GM19467 (cell line): ENCODE results near the gene GGNBP2.
A peak's percentile ranks its signal among the peaks of the same experiment; 100 is the strongest.
"Not testable (repeated sequence)": the region's sequence is repeated elsewhere in the genome, so short reads cannot be mapped to it uniquely, and the experiment has no call there.

Experiments
- ATAC-seq: cut with Tn5 transposase; IDR thresholded peaks from one replicate; pipeline ENCODE4 v1.9.1; 2021; ENCODE audit warnings: mild to moderate bottlenecking, moderate library complexity; ENCODE audit not compliant: unreplicated experiment

The GGNBP2 gene, protein sequence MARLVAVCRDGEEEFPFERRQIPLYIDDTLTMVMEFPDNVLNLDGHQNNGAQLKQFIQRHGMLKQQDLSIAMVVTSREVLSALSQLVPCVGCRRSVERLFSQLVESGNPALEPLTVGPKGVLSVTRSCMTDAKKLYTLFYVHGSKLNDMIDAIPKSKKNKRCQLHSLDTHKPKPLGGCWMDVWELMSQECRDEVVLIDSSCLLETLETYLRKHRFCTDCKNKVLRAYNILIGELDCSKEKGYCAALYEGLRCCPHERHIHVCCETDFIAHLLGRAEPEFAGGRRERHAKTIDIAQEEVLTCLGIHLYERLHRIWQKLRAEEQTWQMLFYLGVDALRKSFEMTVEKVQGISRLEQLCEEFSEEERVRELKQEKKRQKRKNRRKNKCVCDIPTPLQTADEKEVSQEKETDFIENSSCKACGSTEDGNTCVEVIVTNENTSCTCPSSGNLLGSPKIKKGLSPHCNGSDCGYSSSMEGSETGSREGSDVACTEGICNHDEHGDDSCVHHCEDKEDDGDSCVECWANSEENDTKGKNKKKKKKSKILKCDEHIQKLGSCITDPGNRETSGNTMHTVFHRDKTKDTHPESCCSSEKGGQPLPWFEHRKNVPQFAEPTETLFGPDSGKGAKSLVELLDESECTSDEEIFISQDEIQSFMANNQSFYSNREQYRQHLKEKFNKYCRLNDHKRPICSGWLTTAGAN

DNA sequence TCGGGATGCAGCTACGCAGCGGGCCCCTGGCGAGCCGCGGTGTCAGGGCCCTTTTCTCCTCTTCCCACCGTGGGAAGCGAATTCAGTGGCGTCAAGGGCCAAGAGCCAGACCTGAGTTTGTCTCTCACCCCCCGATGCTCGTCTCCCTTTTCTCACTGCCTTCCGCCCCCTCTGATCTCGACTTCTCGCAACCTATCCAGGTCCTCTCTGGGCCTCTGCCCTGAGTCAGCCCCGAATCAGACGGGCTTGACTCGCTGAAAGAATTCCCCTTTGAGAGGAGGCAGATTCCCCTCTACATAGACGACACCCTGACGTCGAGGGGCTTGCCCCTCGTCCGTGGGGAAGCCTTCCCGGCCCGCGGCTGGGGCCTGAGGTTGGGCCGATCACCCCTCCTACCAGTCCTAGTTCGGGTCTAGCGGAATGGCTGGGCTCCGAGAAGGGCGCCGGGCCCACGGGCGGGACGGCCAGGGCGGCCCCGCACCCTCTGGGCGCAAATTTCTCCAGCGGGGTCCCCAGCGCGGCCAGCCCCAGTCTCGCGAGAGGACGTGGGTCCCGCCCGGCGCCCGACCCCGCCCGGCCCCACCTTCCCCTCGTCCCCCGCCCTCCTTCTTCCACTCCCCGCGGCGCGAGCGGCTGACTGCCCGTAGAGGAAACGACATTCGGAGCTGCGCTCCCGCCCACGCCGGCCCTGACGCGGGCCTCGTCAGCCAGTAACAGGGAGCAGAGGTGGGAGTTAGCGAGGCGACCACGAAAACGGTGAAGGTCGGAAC, at the start of gene GGNBP2:
Gene GGNBP2, plus strand, starts transcription at position 613 of the 770 bp plus-strand sequence. CDS start 806 bp downstream, outside the sequence.
- ATAC-seq: peak; percentile 50

DNA sequence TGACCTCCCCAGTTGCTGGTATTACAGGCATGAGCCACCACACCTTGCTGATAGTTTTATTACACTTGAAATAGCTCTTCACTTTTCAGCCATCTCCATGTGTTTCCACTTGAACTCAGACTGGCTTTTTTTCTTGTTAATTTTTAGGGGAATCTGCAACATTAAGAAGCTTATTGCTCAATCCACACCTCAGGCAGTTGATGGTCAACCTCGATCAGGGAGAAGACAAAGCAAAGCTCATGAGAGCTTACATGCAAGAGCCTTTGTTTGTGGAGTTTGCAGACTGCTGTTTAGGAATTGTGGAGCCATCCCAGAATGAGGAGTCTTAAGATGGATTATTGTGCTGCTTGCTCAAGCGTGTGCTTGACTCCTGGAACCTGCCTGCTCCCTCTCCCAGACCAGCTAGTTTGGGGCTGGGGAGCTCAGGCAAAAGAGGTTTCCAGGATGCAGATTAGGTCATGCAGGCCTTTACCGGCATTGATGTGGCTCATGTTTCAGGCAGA, 49.6 kb upstream of the GGNBP2 start:
- no peak for ATAC-seq

DNA sequence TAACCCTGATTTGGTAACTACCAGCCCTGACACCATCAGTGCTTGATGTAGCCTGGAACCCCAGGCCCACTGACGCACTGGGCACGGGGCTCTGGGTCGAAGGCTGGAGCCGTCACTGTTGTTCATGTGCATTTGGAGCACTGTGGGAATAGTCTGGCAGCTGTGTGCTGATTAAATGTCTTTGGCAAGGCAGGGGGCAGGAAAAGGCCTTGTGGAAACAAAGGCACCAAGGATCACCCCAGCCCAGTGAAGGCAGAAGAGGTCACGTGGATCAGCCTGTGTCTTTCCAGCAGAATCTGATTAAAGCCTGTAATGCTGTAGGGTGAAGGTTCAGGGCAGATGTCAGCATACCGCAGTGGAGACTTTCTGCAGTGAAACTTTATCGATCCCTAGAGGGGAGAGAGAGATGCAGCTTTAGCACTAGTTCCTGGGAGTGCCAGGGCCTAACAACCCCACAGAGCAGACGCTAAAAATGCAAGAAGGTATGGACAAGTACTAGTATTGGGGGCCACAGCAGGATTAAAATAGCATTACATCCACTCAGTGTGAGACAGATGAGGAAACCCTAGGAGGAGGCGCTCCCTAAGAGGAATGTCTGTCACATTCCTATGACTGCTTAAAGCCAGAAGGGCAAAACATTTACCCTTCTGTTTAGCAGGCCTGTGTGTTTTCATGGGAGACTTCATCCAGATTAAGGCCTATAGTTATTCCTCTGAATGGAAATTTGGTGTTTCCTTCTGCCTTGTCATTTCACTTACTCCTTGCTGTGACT, 48.5 kb upstream of the GGNBP2 start:
- ATAC-seq: no peak

DNA sequence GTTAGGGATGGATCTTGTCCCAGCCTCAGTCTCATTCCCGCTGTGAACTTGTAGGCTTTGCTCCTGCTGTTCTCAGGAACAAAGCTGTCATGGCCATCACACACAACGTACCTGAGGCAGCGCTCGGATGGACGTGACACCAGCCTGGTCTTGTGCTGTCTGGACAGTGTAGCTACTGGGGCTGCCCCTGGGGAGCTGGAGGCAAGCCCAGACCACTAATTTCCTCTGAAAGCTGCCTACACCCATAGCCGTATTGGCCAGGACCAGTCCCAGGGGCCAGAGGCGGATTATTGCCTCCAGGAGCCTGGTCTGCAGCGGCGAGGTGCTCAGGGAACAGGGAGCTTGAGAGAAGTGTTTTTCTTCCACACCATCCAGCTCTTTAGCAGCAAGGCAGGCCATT, 46.6 kb upstream of the GGNBP2 start:
- ATAC-seq: no peak

DNA sequence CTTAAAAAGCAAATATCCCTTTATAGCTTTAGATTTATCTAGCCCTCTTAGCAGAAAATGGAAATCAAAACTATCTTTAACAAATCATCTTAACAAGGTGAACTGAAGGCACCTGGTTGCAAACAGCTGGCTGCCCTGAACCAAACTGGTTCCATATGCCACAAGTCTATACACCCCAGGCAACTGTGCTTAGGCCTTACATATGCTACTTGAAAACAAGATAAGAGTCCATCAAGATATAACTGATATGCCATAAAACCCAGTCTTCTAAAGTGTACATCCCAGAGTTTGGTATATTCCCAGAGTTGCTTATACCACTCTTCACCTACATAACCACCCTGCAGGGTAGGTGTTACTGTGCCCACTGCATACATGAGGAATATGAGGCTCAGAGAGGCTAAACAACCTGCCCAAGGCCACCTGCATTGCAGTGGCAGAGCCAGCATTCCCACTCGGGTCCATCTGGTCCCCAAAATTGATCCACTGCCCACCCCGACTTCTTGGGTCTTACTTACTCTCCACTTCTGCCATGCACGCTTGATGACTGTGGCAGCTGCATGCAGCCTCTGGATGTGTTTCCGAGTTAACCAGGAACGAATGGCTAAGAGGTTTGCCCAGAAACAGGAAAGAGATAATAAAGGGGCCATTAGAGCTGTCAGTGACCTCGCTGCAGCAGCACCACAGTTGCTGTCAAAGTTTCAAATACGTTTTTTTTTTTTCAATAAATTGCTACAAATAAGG, 46.0 kb upstream of the GGNBP2 start:
- no peak for ATAC-seq

DNA sequence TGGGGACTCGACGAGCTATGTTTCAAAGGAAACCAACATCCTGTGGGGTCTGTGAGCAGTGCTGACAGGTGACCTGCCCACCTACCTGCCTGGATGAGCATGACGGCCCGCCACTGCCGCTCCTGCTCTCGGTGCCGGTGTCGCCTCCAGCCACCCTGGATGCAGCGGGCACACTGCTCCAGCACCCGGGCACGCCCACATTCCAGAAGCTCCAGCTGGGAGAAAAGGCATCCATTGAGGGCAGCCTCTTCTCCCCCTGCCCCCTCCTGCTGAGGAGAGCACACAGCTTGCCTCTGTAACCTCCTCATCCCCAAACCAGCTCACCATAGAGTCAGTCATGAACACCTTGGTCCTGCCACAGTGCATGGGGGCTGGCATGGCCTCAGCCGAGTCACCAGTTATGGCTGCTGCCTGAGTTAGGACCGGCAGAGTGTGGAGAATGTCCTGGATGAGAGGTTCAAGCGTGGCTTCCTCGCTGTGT, 43.9 kb upstream of the GGNBP2 start:
- ATAC-seq: no peak

DNA sequence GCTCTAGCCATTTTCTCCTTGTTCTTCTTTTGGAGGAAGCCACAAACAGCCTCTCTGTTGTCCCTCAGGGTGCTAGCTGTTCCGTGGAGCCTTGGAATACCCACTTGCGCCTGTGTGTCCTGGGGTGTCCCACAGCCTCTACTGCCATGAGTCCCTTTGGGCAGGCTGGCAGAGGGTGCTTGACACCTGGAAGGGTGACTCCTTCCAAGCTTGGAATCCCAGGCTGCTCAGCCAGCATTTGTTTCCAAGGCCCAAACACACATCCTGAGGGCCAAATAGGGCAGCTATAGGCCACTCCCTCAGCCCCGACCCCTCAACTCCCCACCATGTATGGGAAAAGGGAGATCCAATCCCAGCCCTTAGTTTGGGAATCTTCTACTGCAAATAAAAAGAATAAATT, 43.4 kb upstream of the GGNBP2 start:
- no peak for ATAC-seq

DNA sequence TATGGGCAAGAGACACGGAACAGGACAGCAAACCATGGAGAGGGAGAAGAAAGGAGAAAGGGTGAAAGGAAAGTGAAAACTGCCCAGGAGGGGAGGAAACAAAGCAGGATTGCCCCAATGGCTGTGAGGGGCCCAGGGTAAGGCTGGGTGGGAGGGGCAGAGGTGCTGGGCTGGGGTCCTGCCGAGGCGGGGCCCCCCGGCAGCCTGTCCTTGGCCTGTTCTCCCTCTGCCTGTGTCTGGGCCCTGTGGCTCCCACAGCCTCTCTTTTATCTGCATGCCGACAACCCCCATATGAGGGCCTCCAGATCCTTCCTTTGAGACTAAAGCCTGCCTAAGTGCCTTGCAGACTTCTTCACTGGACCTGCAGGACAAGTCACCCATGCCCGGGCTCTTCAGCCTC, 42.8 kb upstream of the GGNBP2 start:
- ATAC-seq: no peak

DNA sequence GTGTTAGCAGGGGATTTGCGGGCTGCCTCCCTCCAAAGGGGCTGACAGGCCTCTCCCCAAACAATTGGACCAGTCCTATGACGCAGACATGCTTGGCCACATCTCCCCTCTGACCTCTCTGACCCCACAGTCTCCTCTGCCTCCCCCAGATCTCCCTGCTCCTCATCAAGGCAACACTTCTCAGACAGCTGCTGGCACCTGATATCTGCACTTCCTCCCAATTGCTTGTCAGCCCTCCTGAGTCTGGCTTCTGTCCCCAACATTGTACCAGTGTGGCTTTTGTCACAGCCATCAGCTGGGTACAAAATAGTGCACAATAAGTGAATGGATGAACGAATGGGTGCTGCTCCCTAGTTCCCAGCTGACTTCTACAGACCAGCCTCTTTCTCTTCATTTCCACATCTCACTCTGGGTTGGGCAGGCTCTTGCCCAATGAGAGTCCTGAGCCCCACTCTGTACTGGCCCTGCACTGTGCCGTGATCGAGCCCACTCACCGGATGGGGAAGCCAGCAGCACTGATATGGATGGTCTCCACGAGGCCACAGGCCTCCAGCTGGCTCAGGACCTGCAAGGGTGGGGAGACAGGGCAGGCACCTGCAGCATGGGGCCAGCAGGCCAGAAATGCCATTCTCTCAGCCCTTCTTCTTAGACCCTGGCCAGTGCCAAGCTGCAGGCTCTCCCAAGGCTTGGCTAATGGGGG, 41.1 kb upstream of the GGNBP2 start:
- no peak for ATAC-seq

DNA sequence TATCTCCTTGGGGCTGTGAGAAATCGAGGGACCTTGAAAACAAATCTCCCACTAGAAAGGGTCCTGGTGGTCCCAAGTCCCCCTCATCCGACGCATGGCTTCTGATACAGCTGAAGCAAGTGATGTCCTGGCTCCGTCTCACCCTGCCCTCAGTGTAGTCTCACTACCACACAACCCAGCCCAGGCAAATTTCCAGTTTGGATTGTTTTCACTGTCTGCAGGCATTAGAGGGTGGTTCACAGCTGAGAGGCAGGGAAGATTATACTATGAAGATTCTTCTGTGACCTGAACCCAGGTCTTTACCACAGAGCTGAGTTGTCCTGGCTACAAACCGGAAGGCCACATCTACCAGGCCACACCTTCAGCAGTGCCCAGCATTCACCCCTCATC, 40.6 kb upstream of the GGNBP2 start:
- ATAC-seq: no peak

DNA sequence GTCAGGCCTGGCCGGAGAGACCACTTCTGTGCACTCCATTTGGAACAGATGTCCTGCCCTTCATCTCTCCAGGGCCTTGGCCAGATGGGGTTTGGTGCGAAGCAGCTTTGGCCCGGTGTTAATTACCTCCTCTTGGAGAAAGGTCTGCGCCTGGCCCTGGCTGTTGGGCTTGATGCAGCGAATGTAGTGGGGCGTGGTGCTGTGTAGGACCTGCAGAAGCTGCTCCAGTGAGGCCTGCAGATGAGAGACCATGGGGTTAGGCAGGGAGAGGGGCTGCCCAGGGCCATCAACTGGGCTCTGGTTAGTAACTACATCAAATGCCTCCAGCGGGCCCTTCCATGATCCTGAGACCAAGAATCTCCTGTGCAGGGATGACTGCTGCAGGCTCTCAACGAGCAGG, 39.5 kb upstream of the GGNBP2 start:
- ATAC-seq: no peak

DNA sequence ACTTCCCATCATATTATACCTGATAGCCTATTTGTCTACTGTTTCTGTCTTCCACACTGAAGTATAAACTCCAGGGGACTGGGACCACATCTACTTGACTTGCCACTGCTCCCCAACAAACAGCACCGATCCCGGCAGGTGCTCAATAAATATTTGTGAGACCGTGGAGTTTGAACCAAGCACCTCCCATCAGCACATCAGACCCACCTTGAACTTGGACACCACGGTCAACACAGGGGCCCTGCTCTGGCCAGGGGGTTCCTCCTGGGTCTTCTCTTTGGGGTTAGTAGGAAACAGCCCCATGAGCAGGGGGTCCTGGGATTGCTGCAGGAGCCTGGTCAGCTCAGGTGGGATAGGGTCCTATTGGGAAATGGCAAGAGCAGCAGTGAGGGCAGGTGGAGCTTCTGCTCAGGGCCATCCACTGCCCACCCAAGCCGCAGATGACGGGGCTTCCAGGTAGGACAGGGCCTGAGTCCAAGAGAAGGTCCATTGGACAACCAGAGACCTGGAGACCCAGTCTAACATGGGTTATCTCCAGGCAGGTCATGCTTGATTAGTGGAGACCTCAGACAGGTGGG, 38.4 kb upstream of the GGNBP2 start:
- ATAC-seq: no peak

DNA sequence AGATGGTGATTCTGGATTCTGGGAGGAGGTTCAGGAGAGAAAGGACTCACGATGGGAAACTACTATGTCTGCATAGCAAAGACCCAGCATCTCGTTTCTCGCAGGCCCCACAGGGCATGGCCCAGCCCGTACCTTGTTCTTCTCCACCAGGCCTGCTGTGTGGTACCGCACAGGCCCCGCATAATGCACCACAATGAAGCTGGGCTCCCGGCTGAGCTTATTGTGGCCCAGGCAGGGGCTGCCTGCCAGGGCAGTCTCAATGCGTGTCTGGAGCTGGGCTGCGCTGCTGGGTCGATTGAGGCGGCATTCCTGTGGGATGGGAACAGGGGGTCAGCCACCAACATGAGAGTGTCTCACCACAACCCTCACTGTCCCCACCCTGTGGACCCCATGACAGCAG, 37.9 kb upstream of the GGNBP2 start:
- ATAC-seq: no peak

DNA sequence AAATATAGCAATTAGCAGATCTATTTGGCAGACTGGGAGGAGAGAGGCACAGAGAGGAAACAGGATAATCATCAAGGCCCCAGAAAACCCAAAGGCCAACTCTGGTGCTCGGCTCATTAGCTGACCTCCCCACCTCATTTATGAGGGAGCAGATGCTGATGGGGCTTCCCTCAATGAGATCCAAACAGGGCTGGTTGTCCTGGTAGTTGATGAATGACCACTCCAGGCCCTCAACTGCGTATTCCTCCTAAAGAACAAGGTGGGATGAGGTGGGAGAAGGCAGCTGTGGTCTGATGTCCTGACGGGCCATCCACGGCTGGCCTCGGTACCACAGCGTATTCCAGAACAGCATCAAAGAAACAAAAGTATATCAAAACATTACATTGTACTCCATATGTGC, 37.5 kb upstream of the GGNBP2 start:
- no peak for ATAC-seq

DNA sequence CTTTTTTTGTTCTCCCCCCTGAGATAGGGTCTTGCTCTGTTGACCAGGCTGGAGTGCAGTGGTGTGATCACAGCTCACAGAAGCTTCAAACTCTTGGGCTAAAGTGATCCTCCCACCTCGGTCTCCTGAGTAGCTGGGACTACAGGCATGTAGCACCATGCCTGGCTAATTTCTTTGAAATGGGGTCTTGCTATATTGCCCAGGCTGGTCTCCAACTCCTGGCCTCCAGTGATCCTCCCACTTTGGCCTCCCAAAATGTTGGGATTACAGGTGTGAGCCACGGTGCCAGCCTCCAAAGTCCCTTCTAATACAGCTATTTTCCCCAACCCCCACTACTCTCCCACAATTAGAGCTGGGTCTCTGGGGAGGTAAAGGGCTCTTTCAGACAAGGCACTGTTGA, 36.3 kb upstream of the GGNBP2 start:
- not testable (repeated sequence) for ATAC-seq

DNA sequence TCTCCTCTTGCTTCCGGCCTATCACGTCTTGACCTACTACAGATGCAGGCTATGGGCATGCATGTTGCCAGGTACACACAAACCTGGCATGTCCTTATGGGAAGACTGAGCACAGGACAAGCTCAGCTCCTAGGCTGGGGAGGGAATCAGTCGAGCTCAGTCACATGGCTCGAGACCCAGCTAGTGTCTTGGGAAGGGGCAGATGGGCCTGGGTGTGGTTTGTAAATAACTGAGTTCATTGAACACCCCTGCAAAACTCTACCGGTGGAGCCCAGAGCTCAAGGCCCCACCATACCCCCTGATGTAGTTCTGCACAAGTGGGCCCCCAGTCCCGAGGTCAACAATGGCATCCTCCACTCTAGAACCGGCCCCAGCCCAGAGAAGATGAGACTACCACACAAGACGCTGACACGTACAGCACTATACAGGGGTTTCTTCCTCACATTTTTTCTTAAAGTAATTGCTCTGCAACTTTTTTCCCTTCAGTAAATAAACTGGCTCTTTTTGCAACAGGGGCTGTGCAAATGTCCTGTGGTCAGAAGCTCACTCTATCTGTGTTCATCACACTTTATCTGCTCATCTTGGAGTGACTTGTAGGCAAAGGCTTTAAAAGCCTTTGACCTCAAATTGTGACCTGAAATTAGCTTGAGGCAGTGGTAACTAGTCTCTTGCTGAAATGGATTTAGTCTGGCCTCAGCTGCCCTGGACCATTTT, 35.3 kb upstream of the GGNBP2 start:
- ATAC-seq: no peak

DNA sequence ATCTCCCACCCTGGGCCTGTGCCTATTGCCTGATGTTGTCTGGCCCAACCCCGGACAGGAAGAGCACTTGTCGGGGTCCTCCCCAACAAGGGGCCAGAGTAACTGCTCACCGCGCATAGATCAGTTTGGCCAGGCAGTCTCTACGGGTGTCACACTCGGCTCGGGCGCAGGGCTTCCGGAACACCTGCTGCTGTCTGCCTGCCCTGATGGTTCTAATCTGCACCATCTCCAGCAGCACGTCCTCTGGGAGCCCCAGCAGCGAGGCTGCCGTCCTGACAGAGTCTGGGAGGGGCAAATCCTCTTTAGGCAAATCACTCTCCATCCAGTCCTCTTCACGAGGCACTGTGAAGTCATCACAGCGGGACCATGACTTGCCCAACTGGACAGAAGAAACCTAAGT, 34.1 kb upstream of the GGNBP2 start:
- ATAC-seq: no peak

DNA sequence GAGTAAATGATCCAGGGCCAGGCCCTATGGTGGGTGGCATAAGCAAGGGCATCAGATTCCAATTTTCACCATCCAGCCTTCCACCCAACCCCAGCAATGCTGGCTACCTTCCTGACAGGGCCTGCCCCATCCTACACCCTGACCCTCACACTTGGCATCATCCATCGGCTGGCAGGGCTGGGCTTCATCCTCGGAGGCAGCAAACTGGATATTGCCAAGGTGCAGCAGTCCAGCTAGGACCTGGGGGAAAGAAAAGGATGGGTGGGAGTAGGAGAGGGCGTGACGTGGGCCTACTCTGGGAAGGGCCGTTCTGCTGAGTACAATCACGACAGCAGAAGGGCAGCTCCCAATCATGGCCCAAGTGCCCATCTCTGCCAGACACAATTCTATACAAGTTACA, 33.5 kb upstream of the GGNBP2 start:
- ATAC-seq: no peak
